Stomach (tissue), 4 donors: ENCODE data around the gene STX18.

Source experiments
- POLR2A ChIP-seq, 4 donors: fragments of 450-650 bp; IDR thresholded peaks; one replicate each; pipeline ENCODE4 v1.6.1; 2016; ENCODE audit warnings: antibody characterized with exemption in 4 of 4, control low read depth in 2 of 4, mild to moderate bottlenecking in 1 of 4, moderate library complexity in 1 of 4
- POLR2AphosphoS5 ChIP-seq, 3 donors: sonication (generic); formaldehyde crosslinking; IDR thresholded peaks; one replicate each; pipeline ENCODE4 v1.6.1; 2016; ENCODE audit warnings: antibody characterized with exemption in 3 of 3
- TF ChIP-seq, protein P1 (sequence below), 7 experiments: fragments of 450-650 bp in 4 of 7; fragments of 200-600 bp in 3 of 7; sonication (generic) in 3 of 7; IDR thresholded peaks; one replicate each; pipeline ENCODE4 v1.5.1; 2016 to 2019; ENCODE audit warnings: antibody characterized with exemption in 7 of 7, control low read depth in 2 of 7, mild to moderate bottlenecking in 1 of 7

DNA sequence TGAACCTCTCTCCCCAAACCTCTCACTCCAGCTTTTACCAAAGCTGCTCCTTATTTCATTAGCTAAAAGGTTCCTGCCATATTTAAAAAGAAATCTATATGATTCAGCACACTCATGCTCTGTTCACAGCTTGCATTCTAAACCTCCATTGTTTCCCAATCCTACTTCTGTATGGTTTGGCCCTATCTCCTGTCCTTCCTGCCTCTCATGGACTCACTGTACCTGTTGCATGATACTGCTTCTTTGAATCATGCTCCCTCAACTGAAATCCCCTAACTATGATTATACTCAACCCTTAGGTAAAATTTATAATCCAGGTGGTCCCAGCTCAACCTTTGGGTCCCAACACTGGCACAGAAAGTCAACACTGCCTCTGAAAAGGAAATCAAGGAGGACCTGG is 6.3 kb downstream of the STX18 start:
- TF ChIP-seq, protein P1, sequence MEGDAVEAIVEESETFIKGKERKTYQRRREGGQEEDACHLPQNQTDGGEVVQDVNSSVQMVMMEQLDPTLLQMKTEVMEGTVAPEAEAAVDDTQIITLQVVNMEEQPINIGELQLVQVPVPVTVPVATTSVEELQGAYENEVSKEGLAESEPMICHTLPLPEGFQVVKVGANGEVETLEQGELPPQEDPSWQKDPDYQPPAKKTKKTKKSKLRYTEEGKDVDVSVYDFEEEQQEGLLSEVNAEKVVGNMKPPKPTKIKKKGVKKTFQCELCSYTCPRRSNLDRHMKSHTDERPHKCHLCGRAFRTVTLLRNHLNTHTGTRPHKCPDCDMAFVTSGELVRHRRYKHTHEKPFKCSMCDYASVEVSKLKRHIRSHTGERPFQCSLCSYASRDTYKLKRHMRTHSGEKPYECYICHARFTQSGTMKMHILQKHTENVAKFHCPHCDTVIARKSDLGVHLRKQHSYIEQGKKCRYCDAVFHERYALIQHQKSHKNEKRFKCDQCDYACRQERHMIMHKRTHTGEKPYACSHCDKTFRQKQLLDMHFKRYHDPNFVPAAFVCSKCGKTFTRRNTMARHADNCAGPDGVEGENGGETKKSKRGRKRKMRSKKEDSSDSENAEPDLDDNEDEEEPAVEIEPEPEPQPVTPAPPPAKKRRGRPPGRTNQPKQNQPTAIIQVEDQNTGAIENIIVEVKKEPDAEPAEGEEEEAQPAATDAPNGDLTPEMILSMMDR (IDR thresholded peaks at IDR 0.05) = no peak
- TF ChIP-seq POLR2A (IDR thresholded peaks at IDR 0.05) (no peak), POLR2AphosphoS5 (IDR thresholded peaks at IDR 0.05) (no peak)
